ENCODE measurements around the gene ARSI. TPM values are rescaled to one million over a fixed set of nuclear protein-coding genes. Genes with fewer than 3 reads are reported as not detected.

Gene ARSI
- total RNA-seq, 6 donors from 2014 or later, result 0.78 to 6.3 (median 2.8) TPM

GRCh38 chr5:150315245-150315644, 12.5 kb upstream of the ARSI start:
- no peak for DNase-seq
- 87 to 95% methylated on average over 4 of the region's 4 CpGs for WGBS, 2 donors
- no peaks in the 10 kb centered on the region for H3K36me3 ChIP-seq
- H3K9me3 ChIP-seq, result no peaks in the 10 kb centered on the region
- H3K4me1 ChIP-seq, result peaks cover 0 to 7% (median 0%) of the 10 kb centered on the region in 4 donors
- H3K4me3 ChIP-seq, result no peak overlapping the region
- TF ChIP-seq CTCF (IDR thresholded peaks at IDR 0.05) (no peak), POLR2AphosphoS5 (IDR thresholded peaks at IDR 0.05) (no peak), EP300 (IDR thresholded peaks at IDR 0.05) (no peak), POLR2A (IDR thresholded peaks at IDR 0.05) (no peak)
- H3K27ac ChIP-seq, result no peak overlapping the region
- H3K27me3 ChIP-seq, result no peaks in the 10 kb centered on the region
- no peak for ATAC-seq (ENCODE audit: low FRiP score in 2 of 2)

- Histone ChIP-seq H3K27ac (no peak overlapping the region), H3K36me3 (no peaks in the 10 kb centered on the region), H3K27me3 (no peaks in the 10 kb centered on the region), H3K4me3 (no peak overlapping the region), H3K9me3 (no peaks in the 10 kb centered on the region), H3K4me1 (no peaks in the 10 kb centered on the region)
- 55 to 65% methylated on average over 6 of the region's 6 CpGs for WGBS, 2 donors
- no peak for DNase-seq
- TF ChIP-seq CTCF (IDR thresholded peaks at IDR 0.05), result no peak
- TF ChIP-seq POLR2A (IDR thresholded peaks at IDR 0.05), result no peak
- TF ChIP-seq EP300 (IDR thresholded peaks at IDR 0.05), result no peak
- no peak for TF ChIP-seq POLR2AphosphoS5 (IDR thresholded peaks at IDR 0.05)
- ATAC-seq (ENCODE audit: low FRiP score in 2 of 2), result no peak
Observed at GRCh38 chr5:150313921-150314716, 11.4 kb upstream of the ARSI start.

GRCh38 chr5:150313501-150313900, 10.8 kb upstream of the ARSI start:
- no peak overlapping the region for H3K27ac ChIP-seq
- H3K9me3 ChIP-seq, result no peaks in the 10 kb centered on the region
- no peak for ATAC-seq (ENCODE audit: low FRiP score in 2 of 2)
- no peak for TF ChIP-seq CTCF (IDR thresholded peaks at IDR 0.05)
- no peak for TF ChIP-seq EP300 (IDR thresholded peaks at IDR 0.05)
- TF ChIP-seq POLR2AphosphoS5 (IDR thresholded peaks at IDR 0.05), result no peak
- no peak for TF ChIP-seq POLR2A (IDR thresholded peaks at IDR 0.05)
- H3K27me3 ChIP-seq, result no peaks in the 10 kb centered on the region
- no peak overlapping the region for H3K4me3 ChIP-seq
- WGBS, 2 donors, result 80 to 88% methylated on average over 6 of the region's 6 CpGs
- no peak for DNase-seq
- H3K36me3 ChIP-seq, result no peaks in the 10 kb centered on the region
- no peaks in the 10 kb centered on the region for H3K4me1 ChIP-seq

GRCh38 chr5:150312518-150312917, 9.8 kb upstream of the ARSI start:
- Histone ChIP-seq H3K9me3 (no peaks in the 10 kb centered on the region), H3K27me3 (no peaks in the 10 kb centered on the region), H3K36me3 (no peaks in the 10 kb centered on the region), H3K4me3 (no peak overlapping the region), H3K4me1 (no peaks in the 10 kb centered on the region), H3K27ac (no peak overlapping the region)
- 93 to 96% methylated on average over 5 to 6 of the region's 6 CpGs for WGBS, 2 donors
- TF ChIP-seq POLR2A (IDR thresholded peaks at IDR 0.05) (no peak), POLR2AphosphoS5 (IDR thresholded peaks at IDR 0.05) (no peak), EP300 (IDR thresholded peaks at IDR 0.05) (no peak), CTCF (IDR thresholded peaks at IDR 0.05) (no peak)
- ATAC-seq (ENCODE audit: low FRiP score in 2 of 2) (no peak), DNase-seq (no peak)

Data from upper lobe of left lung (tissue), 6 donors.